ENCODE measurements around the gene IGF1.

IGF1 gene

DNA sequence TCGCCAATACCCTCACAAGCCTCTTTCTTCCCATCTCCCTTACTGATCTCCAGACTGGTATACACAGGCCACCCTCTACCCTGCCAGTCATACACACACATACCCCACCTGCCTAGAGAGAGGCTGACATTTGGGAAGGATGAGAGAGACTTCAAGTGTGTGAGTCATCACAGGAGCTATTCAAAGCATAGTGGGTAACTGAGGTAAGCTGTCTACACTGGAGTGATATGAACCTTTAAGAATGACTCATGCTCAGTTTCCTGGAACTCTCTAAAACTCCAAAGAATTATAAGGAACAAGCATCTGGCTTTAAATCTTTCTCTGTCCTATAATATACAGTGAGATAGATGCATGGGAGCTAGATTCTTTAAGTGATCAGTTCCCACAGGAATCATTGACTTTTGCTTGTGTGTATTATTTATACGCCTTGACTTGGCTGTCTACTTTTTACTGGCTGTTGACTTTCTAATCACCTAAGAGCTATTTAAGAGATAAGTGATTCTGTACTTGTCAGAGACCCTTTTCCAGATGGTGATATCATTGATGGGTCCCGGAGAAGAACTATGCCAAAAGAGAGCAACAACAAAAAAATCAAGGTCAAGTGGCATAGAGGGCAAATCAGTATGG lies 5.8 kb downstream of the IGF1 start:
- TF ChIP-seq, protein P1, sequence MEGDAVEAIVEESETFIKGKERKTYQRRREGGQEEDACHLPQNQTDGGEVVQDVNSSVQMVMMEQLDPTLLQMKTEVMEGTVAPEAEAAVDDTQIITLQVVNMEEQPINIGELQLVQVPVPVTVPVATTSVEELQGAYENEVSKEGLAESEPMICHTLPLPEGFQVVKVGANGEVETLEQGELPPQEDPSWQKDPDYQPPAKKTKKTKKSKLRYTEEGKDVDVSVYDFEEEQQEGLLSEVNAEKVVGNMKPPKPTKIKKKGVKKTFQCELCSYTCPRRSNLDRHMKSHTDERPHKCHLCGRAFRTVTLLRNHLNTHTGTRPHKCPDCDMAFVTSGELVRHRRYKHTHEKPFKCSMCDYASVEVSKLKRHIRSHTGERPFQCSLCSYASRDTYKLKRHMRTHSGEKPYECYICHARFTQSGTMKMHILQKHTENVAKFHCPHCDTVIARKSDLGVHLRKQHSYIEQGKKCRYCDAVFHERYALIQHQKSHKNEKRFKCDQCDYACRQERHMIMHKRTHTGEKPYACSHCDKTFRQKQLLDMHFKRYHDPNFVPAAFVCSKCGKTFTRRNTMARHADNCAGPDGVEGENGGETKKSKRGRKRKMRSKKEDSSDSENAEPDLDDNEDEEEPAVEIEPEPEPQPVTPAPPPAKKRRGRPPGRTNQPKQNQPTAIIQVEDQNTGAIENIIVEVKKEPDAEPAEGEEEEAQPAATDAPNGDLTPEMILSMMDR (IDR thresholded peaks at IDR 0.05), result no peak
- H3K36me3 Mint-ChIP-seq (ENCODE audit: low read depth), result no peaks in the 10 kb centered on the region
- no peak for DNase-seq
- no peak overlapping the region for H3K4me3 Mint-ChIP-seq
- H3K27me3 Mint-ChIP-seq (ENCODE audit: low read depth, poor library complexity), result peaks cover 11% of the 10 kb centered on the region
- peaks cover 30% of the 10 kb centered on the region for H3K4me1 Mint-ChIP-seq
- H3K9me3 Mint-ChIP-seq, result no peaks in the 10 kb centered on the region
- H3K27ac Mint-ChIP-seq, result no peak overlapping the region

DNA sequence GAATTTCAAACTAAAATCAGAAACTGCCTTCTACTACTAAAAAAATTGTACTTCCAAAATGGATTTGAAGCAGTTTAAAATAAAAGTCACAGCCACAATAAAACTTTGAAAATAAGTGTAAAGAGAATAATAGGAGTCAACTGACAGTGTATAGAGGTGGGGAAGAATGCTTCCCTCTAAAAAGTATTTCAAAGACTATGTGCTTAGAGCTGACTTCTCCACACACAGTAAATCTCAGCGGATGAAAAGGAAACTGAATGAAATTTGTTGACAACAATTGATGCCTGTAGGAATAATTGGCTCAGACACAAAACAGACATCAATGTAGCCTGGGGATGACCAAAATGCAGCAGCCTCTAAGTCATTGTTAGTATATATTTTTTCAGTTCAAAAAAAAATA lies 7.9 kb downstream of the IGF1 start:
- peaks cover 11% of the 10 kb centered on the region for H3K27me3 Mint-ChIP-seq (ENCODE audit: low read depth, poor library complexity)
- H3K9me3 Mint-ChIP-seq, result no peaks in the 10 kb centered on the region
- TF ChIP-seq, protein P1 (IDR thresholded peaks at IDR 0.05), result no peak
- H3K4me1 Mint-ChIP-seq, result peaks cover 30% of the 10 kb centered on the region
- H3K27ac Mint-ChIP-seq, result no peak overlapping the region
- H3K4me3 Mint-ChIP-seq, result no peak overlapping the region
- DNase-seq, result no peak
- no peaks in the 10 kb centered on the region for H3K36me3 Mint-ChIP-seq (ENCODE audit: low read depth)

DNA sequence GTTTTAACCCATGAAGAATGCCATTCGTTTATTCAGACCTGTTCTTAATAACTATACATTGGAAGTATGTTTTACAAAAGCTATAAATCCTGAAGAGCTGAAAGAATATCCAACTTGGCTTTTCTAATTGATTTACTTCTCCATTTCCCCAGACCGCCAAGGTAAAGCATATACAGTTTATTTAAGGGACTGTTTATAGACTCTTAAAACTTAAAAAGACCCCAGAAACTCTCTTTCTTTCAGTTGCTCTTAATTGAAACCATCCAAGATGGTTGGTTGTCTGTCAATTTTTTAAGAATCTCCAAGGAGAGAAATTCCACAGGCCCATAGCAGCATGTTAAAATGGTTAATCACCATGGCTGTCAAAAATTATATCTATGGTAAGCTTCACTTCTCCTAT lies 8.8 kb downstream of the IGF1 start:
- Mint-ChIP-seq H3K36me3 (ENCODE audit: low read depth) (no peaks in the 10 kb centered on the region), H3K27ac (no peak overlapping the region), H3K4me1 (peaks cover 30% of the 10 kb centered on the region), H3K9me3 (no peaks in the 10 kb centered on the region), H3K27me3 (ENCODE audit: low read depth, poor library complexity) (peaks cover 11% of the 10 kb centered on the region), H3K4me3 (no peak overlapping the region)
- DNase-seq, result no peak
- TF ChIP-seq, protein P1 (IDR thresholded peaks at IDR 0.05), result no peak

DNA sequence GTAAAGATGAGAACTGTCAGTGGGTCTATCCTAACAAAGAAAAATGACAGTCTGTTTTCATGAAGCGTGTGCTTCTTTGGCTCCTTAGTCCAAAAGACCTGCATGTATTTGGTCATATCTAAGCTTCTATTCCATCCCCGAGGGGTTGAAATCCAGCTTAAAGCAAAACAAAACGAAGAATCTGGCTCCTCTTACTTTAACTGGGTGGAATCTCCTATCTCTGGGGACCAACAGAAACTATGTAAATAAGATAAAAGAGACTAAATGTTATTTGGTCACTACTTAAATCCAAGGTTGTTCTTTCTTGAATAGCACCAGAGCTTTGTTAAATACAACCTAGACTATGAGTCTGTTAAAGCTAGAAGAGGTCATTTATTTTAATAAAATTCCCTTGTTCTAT lies 9.4 kb downstream of the IGF1 start:
- Mint-ChIP-seq H3K9me3 (no peaks in the 10 kb centered on the region), H3K4me3 (no peak overlapping the region), H3K27ac (no peak overlapping the region), H3K36me3 (ENCODE audit: low read depth) (no peaks in the 10 kb centered on the region), H3K4me1 (peaks cover 25% of the 10 kb centered on the region), H3K27me3 (ENCODE audit: low read depth, poor library complexity) (peaks cover 8% of the 10 kb centered on the region)
- TF ChIP-seq, protein P1 (IDR thresholded peaks at IDR 0.05), result no peak
- no peak for DNase-seq

DNA sequence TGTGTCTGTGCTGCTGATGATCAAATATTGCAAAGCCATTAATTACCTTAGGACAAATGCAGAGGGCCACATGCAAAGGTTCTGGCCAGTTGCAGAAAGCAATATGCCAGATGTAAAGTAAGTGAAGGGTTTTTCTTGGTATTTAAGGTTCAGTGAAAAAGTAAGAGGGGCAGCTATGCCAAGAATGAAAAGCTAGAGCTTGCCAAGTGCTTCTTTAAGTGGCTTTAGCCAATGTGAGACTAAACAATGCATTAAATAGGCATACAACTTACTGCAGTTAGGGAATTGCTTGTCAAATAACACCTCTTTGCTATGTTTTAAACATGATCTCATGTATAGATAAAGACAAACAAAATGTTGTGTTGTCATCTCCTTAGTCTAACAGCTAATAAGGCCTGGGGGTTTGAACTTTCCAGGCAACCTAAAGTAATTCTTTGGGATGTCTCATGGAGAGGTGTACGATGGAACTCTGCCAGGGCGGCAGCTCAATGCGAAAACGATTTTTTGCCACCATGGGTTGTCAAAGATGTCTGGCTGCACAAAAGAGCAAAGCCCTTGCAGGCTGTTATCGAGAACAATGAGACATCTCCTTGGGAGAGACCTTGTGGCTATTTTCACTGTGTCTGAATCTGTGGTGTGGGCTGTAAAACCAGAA lies 12.0 kb downstream of the IGF1 start:
- Mint-ChIP-seq H3K4me3 (no peak overlapping the region), H3K36me3 (ENCODE audit: low read depth) (no peaks in the 10 kb centered on the region), H3K27me3 (ENCODE audit: low read depth, poor library complexity) (no peaks in the 10 kb centered on the region), H3K27ac (no peak overlapping the region), H3K9me3 (no peaks in the 10 kb centered on the region), H3K4me1 (peaks cover 16% of the 10 kb centered on the region)
- TF ChIP-seq, protein P1 (IDR thresholded peaks at IDR 0.05), result no peak
- DNase-seq, result no peak

Data from nephron progenitor cell (in vitro differentiated cells).